ENCODE data around the gene OXCT1.

OXCT1 gene

GRCh38 chr5:41869724-41870626, at the start of gene OXCT1:
TSS of gene OXCT1 (minus strand) at chr5:41870425. CDS start at chr5:41870358, 67 bp downstream.
- ATAC-seq: peak; percentile 93
- Mint-ChIP-seq H3K27me3 (no peaks in the 10 kb centered on the region), H3K4me3 (peak within 1 kb of the TSS; percentile 84 to 86), H3K9me3 (no peaks in the 10 kb centered on the region), H3K27ac (peak within 1 kb of the TSS; percentile 88 to 96), H3K4me1 (peaks cover 55% of the 10 kb centered on the region)
- peak; percentile 91 to 93 for DNase-seq

GRCh38 chr5:41918105-41918504, 47.9 kb upstream of the OXCT1 start:
- Mint-ChIP-seq H3K4me3 (no peak overlapping the region), H3K27ac (peak overlapping the region in 1 of 2 donors; percentile 52), H3K27me3 (no peaks in the 10 kb centered on the region), H3K9me3 (no peaks in the 10 kb centered on the region), H3K4me1 (no peaks in the 10 kb centered on the region)
- DNase-seq (no peak), ATAC-seq (no peak)

- H3K27ac Mint-ChIP-seq: no peak overlapping the region
- no peak for DNase-seq
- H3K4me1 Mint-ChIP-seq: peaks cover 35% of the 10 kb centered on the region
- no peak for ATAC-seq
- H3K27me3 Mint-ChIP-seq: no peaks in the 10 kb centered on the region
- H3K4me3 Mint-ChIP-seq: no peak overlapping the region
- no peaks in the 10 kb centered on the region for H3K9me3 Mint-ChIP-seq
Measured at GRCh38 chr5:41908374-41909079, 38.3 kb upstream of the OXCT1 start.

GRCh38 chr5:41906151-41906550, 35.9 kb upstream of the OXCT1 start:
- no peak overlapping the region for H3K27ac Mint-ChIP-seq
- DNase-seq (no peak), ATAC-seq (no peak)
- no peak overlapping the region for H3K4me3 Mint-ChIP-seq
- peaks cover 40% of the 10 kb centered on the region for H3K4me1 Mint-ChIP-seq
- H3K9me3 Mint-ChIP-seq: no peaks in the 10 kb centered on the region
- H3K27me3 Mint-ChIP-seq: no peaks in the 10 kb centered on the region

GRCh38 chr5:41903892-41904799, 33.9 kb upstream of the OXCT1 start, which contains the start of gene RIMOC1:
TSS of gene RIMOC1 (plus strand) at chr5:41904344. CDS start at chr5:41904368, 24 bp downstream.
- peaks cover 40% of the 10 kb centered on the region for H3K4me1 Mint-ChIP-seq
- DNase-seq (peak; percentile 97 to 99), ATAC-seq (peak; percentile 98)

GRCh38 chr5:41903382-41903891, 33.2 kb upstream of the OXCT1 start:
- Mint-ChIP-seq H3K27ac (peak overlapping the region; percentile 98 to 100), H3K27me3 (no peaks in the 10 kb centered on the region), H3K4me1 (peaks cover 39% of the 10 kb centered on the region), H3K9me3 (no peaks in the 10 kb centered on the region), H3K4me3 (peak overlapping the region; percentile 95)
- no peak for DNase-seq
- no peak for ATAC-seq

More at GRCh38 chr5:41903892-41904799, 33.9 kb upstream of the OXCT1 start, which contains the start of gene RIMOC1:
- peak within 1 kb of the TSS; percentile 95 for H3K4me3 Mint-ChIP-seq
- H3K27me3 Mint-ChIP-seq: no peaks in the 10 kb centered on the region
- peak within 1 kb of the TSS; percentile 98 to 100 for H3K27ac Mint-ChIP-seq
- H3K9me3 Mint-ChIP-seq: no peaks in the 10 kb centered on the region

GRCh38 chr5:41896230-41896629, 26.0 kb upstream of the OXCT1 start:
- Mint-ChIP-seq H3K27ac (no peak overlapping the region), H3K9me3 (peaks cover 0 to 4% of the 10 kb centered on the region in 2 donors), H3K4me1 (peaks cover 18% of the 10 kb centered on the region), H3K27me3 (peaks cover 44% of the 10 kb centered on the region), H3K4me3 (no peak overlapping the region)
- no peak for DNase-seq
- no peak for ATAC-seq

- Mint-ChIP-seq H3K9me3 (peaks cover 0 to 4% of the 10 kb centered on the region in 2 donors), H3K4me3 (peak overlapping the region; percentile 14 to 61), H3K27ac (no peak overlapping the region), H3K4me1 (peaks cover 22% of the 10 kb centered on the region), H3K27me3 (peaks cover 52% of the 10 kb centered on the region)
- DNase-seq (no peak), ATAC-seq (no peak)
Measured at GRCh38 chr5:41893074-41893851, 23.0 kb upstream of the OXCT1 start.

- peaks cover 64% of the 10 kb centered on the region for H3K27me3 Mint-ChIP-seq
Measured at GRCh38 chr5:41892031-41892430, 21.8 kb upstream of the OXCT1 start.

GRCh38 chr5:41891066-41891707, 21.0 kb upstream of the OXCT1 start:
- H3K4me3 Mint-ChIP-seq: no peak overlapping the region
- peaks cover 28% of the 10 kb centered on the region for H3K4me1 Mint-ChIP-seq
- peaks cover 0 to 4% of the 10 kb centered on the region in 2 donors for H3K9me3 Mint-ChIP-seq
- DNase-seq (no peak), ATAC-seq (peak; percentile 49)
- H3K27me3 Mint-ChIP-seq: peaks cover 57% of the 10 kb centered on the region
- H3K27ac Mint-ChIP-seq: no peak overlapping the region

More at GRCh38 chr5:41892031-41892430, 21.8 kb upstream of the OXCT1 start:
- no peak for DNase-seq
- Mint-ChIP-seq H3K4me3 (no peak overlapping the region), H3K9me3 (peaks cover 0 to 4% of the 10 kb centered on the region in 2 donors), H3K4me1 (peaks cover 28% of the 10 kb centered on the region), H3K27ac (no peak overlapping the region)
- no peak for ATAC-seq

GRCh38 chr5:41885286-41885685, 15.1 kb upstream of the OXCT1 start:
- ATAC-seq: no peak
- DNase-seq: no peak
- H3K27ac Mint-ChIP-seq: no peak overlapping the region
- peaks cover 6% of the 10 kb centered on the region for H3K4me1 Mint-ChIP-seq
- H3K27me3 Mint-ChIP-seq: peaks cover 20% of the 10 kb centered on the region
- H3K9me3 Mint-ChIP-seq: no peaks in the 10 kb centered on the region
- H3K4me3 Mint-ChIP-seq: no peak overlapping the region

GRCh38 chr5:41883936-41884335, 13.7 kb upstream of the OXCT1 start:
- no peak overlapping the region for H3K27ac Mint-ChIP-seq
- H3K4me3 Mint-ChIP-seq: no peak overlapping the region
- ATAC-seq: no peak
- no peak for DNase-seq
- peaks cover 14% of the 10 kb centered on the region for H3K27me3 Mint-ChIP-seq
- peaks cover 6% of the 10 kb centered on the region for H3K4me1 Mint-ChIP-seq
- no peaks in the 10 kb centered on the region for H3K9me3 Mint-ChIP-seq

- Mint-ChIP-seq H3K27me3 (peaks cover 14% of the 10 kb centered on the region), H3K9me3 (no peaks in the 10 kb centered on the region), H3K27ac (no peak overlapping the region), H3K4me3 (no peak overlapping the region), H3K4me1 (peaks cover 6% of the 10 kb centered on the region)
- ATAC-seq (no peak), DNase-seq (no peak)
Measured at GRCh38 chr5:41883243-41883642, 13.0 kb upstream of the OXCT1 start.

GRCh38 chr5:41882765-41883164, 12.5 kb upstream of the OXCT1 start:
- H3K4me1 Mint-ChIP-seq: peaks cover 2% of the 10 kb centered on the region
- H3K4me3 Mint-ChIP-seq: no peak overlapping the region
- no peak for ATAC-seq
- H3K27ac Mint-ChIP-seq: no peak overlapping the region
- no peaks in the 10 kb centered on the region for H3K9me3 Mint-ChIP-seq
- H3K27me3 Mint-ChIP-seq: peaks cover 9% of the 10 kb centered on the region
- DNase-seq: no peak

Measured in stimulated activated naive CD8-positive, alpha-beta T cell treated with anti-CD3 and anti-CD28 coated beads, Interleukin-15, amount 100 ng/mL, for 72 hours (primary cell).